HFF-Myc (cell line): ENCODE results near the gene ADARB2.

Source experiments
- DNase-seq: peaks from one replicate; pipeline ENCODE4 v3.0.0-alpha.2; 2011; ENCODE audit warnings: low read depth; ENCODE audit errors: extremely low read depth
- H3K4me3 ChIP-seq: replicated peaks from 2 replicates; pipeline ENCODE4 v1.5.1; 2011; ENCODE audit warnings: low read depth, mild to moderate bottlenecking, control low read depth, low read length
- CTCF ChIP-seq: IDR thresholded peaks from 2 replicates; pipeline ENCODE4 v1.5.1; 2012; ENCODE audit warnings: mild to moderate bottlenecking, low read depth, low read length, control low read depth; ENCODE audit errors: missing control alignments

ADARB2 gene

DNA sequence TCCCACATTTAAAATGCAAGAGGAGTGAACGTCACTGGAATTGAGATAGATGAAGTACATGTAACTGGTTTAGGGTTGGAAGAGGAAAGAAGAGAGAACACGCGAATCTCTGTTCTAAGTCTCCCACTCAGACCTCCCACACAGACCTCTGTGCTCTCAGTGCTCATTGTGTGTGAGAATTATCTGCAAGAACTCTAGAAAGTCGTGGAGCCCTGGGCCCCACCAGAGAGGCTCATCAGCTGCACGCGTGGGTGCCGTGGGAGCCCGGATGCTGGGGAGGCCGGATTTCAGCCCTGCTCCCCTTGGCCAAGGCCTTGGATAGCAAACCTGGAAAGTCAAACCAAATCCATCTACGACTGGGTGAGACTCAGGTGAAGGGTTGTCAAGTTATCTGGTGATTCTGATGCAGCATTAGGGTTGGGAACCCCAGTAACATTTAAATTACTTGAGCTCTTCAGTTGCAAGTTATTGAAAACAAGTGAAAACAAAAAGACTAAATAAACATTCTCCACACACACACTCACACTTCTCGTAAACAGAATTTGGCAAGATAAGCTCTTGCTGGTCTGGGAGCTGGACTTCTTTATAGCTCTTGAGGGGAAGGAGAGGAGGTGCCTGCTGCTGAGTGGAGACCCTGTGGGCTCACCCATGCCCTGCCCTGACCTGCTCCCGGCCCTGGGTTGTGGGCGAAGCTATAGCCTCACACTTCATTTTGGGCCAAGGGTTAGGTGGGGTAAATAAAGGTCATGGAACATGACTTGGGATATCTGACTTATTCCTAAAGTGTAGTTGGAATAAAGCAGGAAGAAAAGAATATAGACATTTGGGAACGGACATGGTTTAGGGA is 250.3 kb downstream of the ADARB2 start:
- no peak overlapping the region for H3K4me3 ChIP-seq
- no peak for TF ChIP-seq CTCF
- no peak for DNase-seq

DNA sequence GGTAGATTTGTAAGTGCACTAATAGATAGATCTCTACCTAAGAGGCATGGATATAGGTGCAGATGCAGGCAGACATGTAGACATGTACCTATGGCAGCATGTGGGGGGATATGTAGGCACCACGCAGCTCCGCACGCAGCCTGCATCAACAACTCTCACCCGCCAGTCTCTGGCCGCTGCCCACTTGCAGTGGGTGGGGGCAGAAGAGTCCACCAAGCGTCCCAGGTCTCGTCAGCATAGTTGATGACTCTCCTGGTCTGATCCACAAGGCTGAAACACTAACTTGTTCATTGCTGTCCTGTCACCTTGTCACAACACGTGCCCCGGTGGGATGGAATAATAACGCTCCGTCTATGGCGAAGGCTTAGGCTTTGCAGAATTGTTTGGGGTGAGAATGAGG is 252.0 kb downstream of the ADARB2 start:
- TF ChIP-seq CTCF = no peak
- no peak for DNase-seq
- no peak overlapping the region for H3K4me3 ChIP-seq

GRCh38 chr10:1483826-1484225 is 253.5 kb downstream of the ADARB2 start:
- no peak for DNase-seq
- no peak for TF ChIP-seq CTCF
- H3K4me3 ChIP-seq = no peak overlapping the region

GRCh38 chr10:1483246-1483645 is 254.1 kb downstream of the ADARB2 start:
- no peak for DNase-seq
- no peak for TF ChIP-seq CTCF
- H3K4me3 ChIP-seq = no peak overlapping the region

DNA sequence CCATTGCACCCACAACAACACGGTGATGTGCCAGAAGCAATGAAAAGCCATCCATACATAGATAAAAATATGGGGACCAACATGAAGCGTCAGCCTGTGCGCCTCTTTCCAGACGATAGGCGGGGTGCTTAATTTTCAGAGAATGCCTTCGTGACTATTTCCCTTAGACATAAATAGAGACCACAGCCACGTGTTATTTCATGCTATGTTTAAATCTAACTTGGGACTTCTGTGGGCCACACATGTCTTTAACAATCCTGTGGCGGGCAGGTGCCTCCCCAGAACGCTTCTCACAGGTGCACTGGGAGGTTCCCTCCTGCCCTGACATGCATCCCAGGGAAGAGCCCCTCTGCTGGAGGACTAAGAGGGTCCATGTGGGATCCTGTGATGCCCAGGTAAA is 259.7 kb downstream of the ADARB2 start:
- H3K4me3 ChIP-seq = no peak overlapping the region
- no peak for DNase-seq
- no peak for TF ChIP-seq CTCF

- no peak for DNase-seq
- TF ChIP-seq CTCF = no peak
- H3K4me3 ChIP-seq = no peak overlapping the region
These were observed 260.9 kb downstream of the ADARB2 start for GRCh38 chr10:1476455-1476803.
